HuH-7 (cell line): Measurements from ENCODE around the gene OR2T29.
"Not testable (repeated sequence)": the region's sequence is repeated elsewhere in the genome, so short reads cannot be mapped to it uniquely, and the experiment has no call there.

ENCODE experiments used
- DNase-seq: peaks from one replicate; pipeline ENCODE4 v3.0.0; 2011; ENCODE audit warnings: low spot score

The OR2T29 gene

GRCh38 chr1:248562672-248563071 is at the start of gene OR2T29:
TSS of gene OR2T29 (minus strand) at chr1:248562772. CDS start at chr1:248559491, 3,281 bp downstream.
- DNase-seq: not testable (repeated sequence)

GRCh38 chr1:248611883-248612414 is 49.4 kb upstream of the OR2T29 start:
- DNase-seq: no peak

GRCh38 chr1:248610301-248610700 is 47.7 kb upstream of the OR2T29 start:
- no peak for DNase-seq

- DNase-seq: no peak
These were observed 36.8 kb upstream of the OR2T29 start for GRCh38 chr1:248599396-248599795.

GRCh38 chr1:248597589-248597988 is 35.0 kb upstream of the OR2T29 start, which contains the start of gene OR2T10:
TSS of gene OR2T10 (minus strand) at chr1:248597700. CDS start at chr1:248593768, 3,932 bp downstream.
- DNase-seq: no peak

- no peak for DNase-seq
These were observed 34.0 kb upstream of the OR2T29 start for GRCh38 chr1:248596615-248597014.

GRCh38 chr1:248593226-248593625 is 30.7 kb upstream of the OR2T29 start:
- DNase-seq: no peak

- DNase-seq: no peak
These were observed 30.1 kb upstream of the OR2T29 start for GRCh38 chr1:248592655-248593054.

GRCh38 chr1:248590055-248590454 is 27.5 kb upstream of the OR2T29 start:
- no peak for DNase-seq

- no peak for DNase-seq
These were observed 26.8 kb upstream of the OR2T29 start for GRCh38 chr1:248589334-248589733.

GRCh38 chr1:248585266-248585665 is 22.7 kb upstream of the OR2T29 start:
- DNase-seq: no peak

GRCh38 chr1:248576260-248576980 is 13.8 kb upstream of the OR2T29 start:
- DNase-seq: no peak

GRCh38 chr1:248574657-248575056 is 12.1 kb upstream of the OR2T29 start, which contains the start of gene OR2T34:
TSS of gene OR2T34 (minus strand) at chr1:248574757. CDS start at chr1:248574757, 0 bp downstream.
- DNase-seq: not testable (repeated sequence)

GRCh38 chr1:248573856-248574255 is 11.3 kb upstream of the OR2T29 start:
- DNase-seq: not testable (repeated sequence)

GRCh38 chr1:248572049-248572448 is 9.5 kb upstream of the OR2T29 start:
- not testable (repeated sequence) for DNase-seq

GRCh38 chr1:248570811-248571210 is 8.2 kb upstream of the OR2T29 start:
- DNase-seq: not testable (repeated sequence)

- DNase-seq: not testable (repeated sequence)
These were observed 6.5 kb upstream of the OR2T29 start for GRCh38 chr1:248569049-248569448.

- DNase-seq: not testable (repeated sequence)
These were observed 3.2 kb upstream of the OR2T29 start for GRCh38 chr1:248565530-248566373.

GRCh38 chr1:248551027-248551426 is 11.5 kb downstream of the OR2T29 start:
- DNase-seq: not testable (repeated sequence)

GRCh38 chr1:248547383-248547782 is 15.2 kb downstream of the OR2T29 start:
- DNase-seq: not testable (repeated sequence)

GRCh38 chr1:248537449-248537848 is 25.1 kb downstream of the OR2T29 start:
- DNase-seq: not testable (repeated sequence)

- no peak for DNase-seq
These were observed 40.7 kb downstream of the OR2T29 start for GRCh38 chr1:248521856-248522255.
